Measurements from ENCODE around the gene BTN1A1. TPM values are rescaled to one million over a fixed set of nuclear protein-coding genes. Genes with fewer than 3 reads are reported as not detected.

The BTN1A1 gene
- total RNA-seq, 4 donors from 2014 or later = not detected

- intact Hi-C loops (cut with DNase I) = no loop called here
- 6 to 23% methylated on average over 1 of the region's 1 CpG for WGBS, 2 donors
- H3K4me1 ChIP-seq = peaks cover 8 to 32% (median 9%) of the 10 kb centered on the region in 3 donors
- no peaks in the 10 kb centered on the region for H3K9me3 ChIP-seq
- H3K27ac ChIP-seq = peak overlapping the region in 3 of 4 donors; percentile 5 to 33 (median 31)
- H3K36me3 ChIP-seq = no peaks in the 10 kb centered on the region
- no peak for TF ChIP-seq CTCF (IDR thresholded peaks at IDR 0.05)
- TF ChIP-seq POLR2A (IDR thresholded peaks at IDR 0.05) = no peak
- no peak overlapping the region for H3K4me3 ChIP-seq
- no peaks in the 10 kb centered on the region for H3K27me3 ChIP-seq
- no peak for DNase-seq
Observed at GRCh38 chr6:26477426-26477825, 22.7 kb upstream of the BTN1A1 start.

- WGBS, 2 donors = 78 to 79% methylated on average over 2 of the region's 2 CpGs
- intact Hi-C loops (cut with DNase I) = no loop called here
- TF ChIP-seq POLR2A (IDR thresholded peaks at IDR 0.05) = no peak
- TF ChIP-seq CTCF (IDR thresholded peaks at IDR 0.05) = no peak
- peaks cover 8 to 27% (median 9%) of the 10 kb centered on the region in 3 donors for H3K4me1 ChIP-seq
- H3K9me3 ChIP-seq = no peaks in the 10 kb centered on the region
- no peaks in the 10 kb centered on the region for H3K36me3 ChIP-seq
- H3K27ac ChIP-seq = peak overlapping the region in 2 of 4 donors; percentile 31 to 33
- no peak for DNase-seq
- H3K4me3 ChIP-seq = no peak overlapping the region
- no peaks in the 10 kb centered on the region for H3K27me3 ChIP-seq
Observed at GRCh38 chr6:26478100-26478984, 21.8 kb upstream of the BTN1A1 start.

GRCh38 chr6:26478985-26479278 is 21.2 kb upstream of the BTN1A1 start:
- Histone ChIP-seq H3K36me3 (no peaks in the 10 kb centered on the region), H3K9me3 (no peaks in the 10 kb centered on the region), H3K4me1 (peaks cover 8 to 26% (median 9%) of the 10 kb centered on the region in 3 donors), H3K27ac (peak overlapping the region in 2 of 4 donors; percentile 19 to 56), H3K27me3 (no peaks in the 10 kb centered on the region), H3K4me3 (no peak overlapping the region)
- intact Hi-C loops (cut with DNase I) = no loop called here
- TF ChIP-seq CTCF (IDR thresholded peaks at IDR 0.05) (no peak), POLR2A (IDR thresholded peaks at IDR 0.05) (no peak)
- 58 to 73% methylated on average over 3 of the region's 3 CpGs for WGBS, 2 donors
- no peak for DNase-seq

GRCh38 chr6:26482338-26482737 is 17.8 kb upstream of the BTN1A1 start:
- H3K27ac ChIP-seq = no peak overlapping the region
- no peaks in the 10 kb centered on the region for H3K27me3 ChIP-seq
- H3K4me3 ChIP-seq = no peak overlapping the region
- no peaks in the 10 kb centered on the region for H3K36me3 ChIP-seq
- DNase-seq = no peak
- H3K9me3 ChIP-seq = no peaks in the 10 kb centered on the region
- no peak for TF ChIP-seq POLR2A (IDR thresholded peaks at IDR 0.05)
- TF ChIP-seq CTCF (IDR thresholded peaks at IDR 0.05) = no peak
- 81 to 93% methylated on average over 4 of the region's 4 CpGs for WGBS, 2 donors
- intact Hi-C loops (cut with DNase I) = no loop called here
- H3K4me1 ChIP-seq = no peaks in the 10 kb centered on the region

GRCh38 chr6:26483727-26484126 is 16.4 kb upstream of the BTN1A1 start:
- 85 to 92% methylated on average over 3 of the region's 3 CpGs for WGBS, 2 donors
- Histone ChIP-seq H3K4me3 (no peak overlapping the region), H3K9me3 (no peaks in the 10 kb centered on the region), H3K27me3 (no peaks in the 10 kb centered on the region), H3K4me1 (no peaks in the 10 kb centered on the region), H3K27ac (no peak overlapping the region), H3K36me3 (no peaks in the 10 kb centered on the region)
- no peak for DNase-seq
- TF ChIP-seq POLR2A (IDR thresholded peaks at IDR 0.05) (no peak), CTCF (IDR thresholded peaks at IDR 0.05) (no peak)
- intact Hi-C loops (cut with DNase I) = no loop called here
